Natural killer cell treated with Interleukin-12 subunit alpha and Interleukin-12 subunit beta and Interleukin-15 and Interleukin-18, amount 100 ng/mL, for 72 hours (primary cell): ENCODE measurements around the gene ADGRL3. TPM values are rescaled to one million over a fixed set of nuclear protein-coding genes. Genes with fewer than 3 reads are reported as not detected.

Source experiments
- ATAC-seq, 2 donors: fragments of 150-1000 bp; cut with Tn5 transposase in 1 of 2; sonication (Bioruptor Pico), chemical (Tn5 transposase) in 1 of 2; 2 replicates each; pipeline ENCODE4 v1.10.0; 2021
- DNase-seq: peaks from one replicate; pipeline ENCODE4 v3.0.0; 2022; ENCODE audit warnings: low spot score
- H3K27ac Mint-ChIP-seq, 2 donors: 1 replicate in 1 of 2; 2 replicates in 1 of 2; pipeline ENCODE4 v1.8.0; 2022; ENCODE audit warnings: mixed read lengths in 2 of 2, mild to moderate bottlenecking in 1 of 2, moderate library complexity in 1 of 2
- H3K27me3 Mint-ChIP-seq, 2 donors: 1 replicate in 1 of 2; 2 replicates in 1 of 2; pipeline ENCODE4 v1.8.0; 2022; ENCODE audit warnings: mixed read lengths in 2 of 2
- H3K36me3 Mint-ChIP-seq: one replicate; pipeline ENCODE4 v1.8.0; 2022; ENCODE audit warnings: mixed read lengths
- H3K4me1 Mint-ChIP-seq, 2 donors: 1 replicate in 1 of 2; 2 replicates in 1 of 2; pipeline ENCODE4 v1.8.0; 2022; ENCODE audit warnings: low read depth in 2 of 2, mixed read lengths in 2 of 2, mild to moderate bottlenecking in 1 of 2
- H3K4me3 Mint-ChIP-seq: one replicate; pipeline ENCODE4 v1.8.0; 2022; ENCODE audit warnings: mixed read lengths
- H3K9me3 Mint-ChIP-seq: 2 replicates; pipeline ENCODE4 v1.8.0; 2022; ENCODE audit warnings: mixed read lengths
- total RNA-seq, 2 donors: library from RNA; stranded (reverse); gene quantifications; one replicate each; pipeline ENCODE4 v1.2.3, GENCODE V29; 2022

The ADGRL3 gene
- total RNA-seq, 2 donors from 2014 or later, result not detected

DNA sequence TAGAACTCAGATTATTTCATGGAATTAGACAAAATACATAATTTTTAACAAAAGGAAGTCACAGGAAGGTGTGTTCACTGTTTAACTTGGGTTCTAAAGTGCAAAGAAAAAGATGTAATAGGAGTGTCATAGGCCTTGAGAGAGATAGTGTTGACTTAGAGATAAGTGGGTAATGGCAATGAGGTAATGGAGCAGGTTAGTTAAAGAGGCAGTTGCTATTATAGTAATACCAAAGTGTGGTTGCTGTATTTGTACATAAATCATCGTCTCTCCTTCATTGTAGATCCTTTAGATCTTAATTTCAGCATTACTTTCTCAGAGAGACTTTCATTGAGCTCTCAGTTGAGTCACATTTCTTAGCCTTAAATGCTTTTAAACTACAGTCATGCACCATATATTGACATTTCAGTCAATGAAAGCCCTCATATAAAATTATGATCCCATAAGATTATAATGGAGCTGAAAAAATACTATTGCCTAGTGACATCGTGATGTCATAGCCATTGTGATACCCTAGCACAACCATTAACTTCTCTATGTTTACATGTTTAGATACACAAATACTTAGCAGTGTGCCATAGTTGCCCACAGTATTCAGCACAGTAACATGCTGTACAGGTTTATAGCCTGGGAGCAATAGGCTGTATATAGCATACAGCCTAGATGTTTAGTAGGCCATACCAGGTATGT lies 245.4 kb downstream of the ADGRL3 start:
- DNase-seq, result no peak
- H3K4me1 Mint-ChIP-seq, result no peaks in the 10 kb centered on the region
- peaks cover 15% of the 10 kb centered on the region for H3K9me3 Mint-ChIP-seq
- H3K36me3 Mint-ChIP-seq, result peaks cover 4% of the 10 kb centered on the region
- H3K4me3 Mint-ChIP-seq, result no peak overlapping the region
- ATAC-seq, result no peak
- H3K27ac Mint-ChIP-seq, result no peak overlapping the region
- no peaks in the 10 kb centered on the region for H3K27me3 Mint-ChIP-seq

DNA sequence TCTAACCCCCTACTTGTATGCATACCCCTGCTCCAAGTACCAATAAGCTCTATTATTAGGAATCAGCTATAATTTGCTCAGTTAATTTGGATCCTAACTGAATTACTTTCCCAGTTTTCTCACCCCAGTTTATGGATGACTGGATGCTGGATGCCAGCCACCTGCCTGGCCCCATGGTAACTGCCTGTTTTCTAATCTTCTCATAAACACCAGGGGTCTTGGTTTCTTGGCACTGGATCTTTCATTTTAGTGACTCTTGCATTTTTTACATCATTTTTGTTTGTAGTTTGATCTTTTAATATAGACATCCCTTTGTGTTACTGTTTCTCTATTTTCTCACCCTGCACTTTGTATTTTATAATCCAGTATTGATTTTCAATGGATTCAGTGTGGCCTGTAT lies 246.8 kb downstream of the ADGRL3 start:
- peaks cover 15% of the 10 kb centered on the region for H3K9me3 Mint-ChIP-seq
- no peak overlapping the region for H3K4me3 Mint-ChIP-seq
- peaks cover 4% of the 10 kb centered on the region for H3K36me3 Mint-ChIP-seq
- H3K4me1 Mint-ChIP-seq, result no peaks in the 10 kb centered on the region
- ATAC-seq (no peak), DNase-seq (no peak)
- no peaks in the 10 kb centered on the region for H3K27me3 Mint-ChIP-seq
- H3K27ac Mint-ChIP-seq, result no peak overlapping the region

DNA sequence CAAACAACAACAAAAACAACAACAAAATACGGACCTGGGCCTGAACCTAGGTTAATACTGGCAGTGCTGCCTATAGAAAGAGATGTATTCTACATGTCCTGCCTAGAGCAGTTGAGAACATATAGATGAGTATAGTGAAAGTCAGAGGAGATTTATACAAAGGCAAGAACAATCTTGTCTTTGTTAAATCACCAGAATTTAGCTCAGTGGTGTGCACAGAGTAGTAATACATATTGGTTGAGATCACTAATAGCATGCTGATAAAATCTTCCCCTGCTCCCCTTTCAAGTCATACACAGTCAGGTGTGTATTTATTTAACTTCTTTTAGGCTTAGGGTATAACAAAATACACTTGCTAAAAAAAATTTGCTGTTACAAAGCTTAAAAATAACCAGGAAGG lies 247.8 kb downstream of the ADGRL3 start:
- Mint-ChIP-seq H3K27ac (no peak overlapping the region), H3K27me3 (no peaks in the 10 kb centered on the region), H3K4me1 (no peaks in the 10 kb centered on the region), H3K9me3 (peaks cover 13% of the 10 kb centered on the region), H3K36me3 (no peaks in the 10 kb centered on the region), H3K4me3 (no peak overlapping the region)
- DNase-seq (no peak), ATAC-seq (no peak)

DNA sequence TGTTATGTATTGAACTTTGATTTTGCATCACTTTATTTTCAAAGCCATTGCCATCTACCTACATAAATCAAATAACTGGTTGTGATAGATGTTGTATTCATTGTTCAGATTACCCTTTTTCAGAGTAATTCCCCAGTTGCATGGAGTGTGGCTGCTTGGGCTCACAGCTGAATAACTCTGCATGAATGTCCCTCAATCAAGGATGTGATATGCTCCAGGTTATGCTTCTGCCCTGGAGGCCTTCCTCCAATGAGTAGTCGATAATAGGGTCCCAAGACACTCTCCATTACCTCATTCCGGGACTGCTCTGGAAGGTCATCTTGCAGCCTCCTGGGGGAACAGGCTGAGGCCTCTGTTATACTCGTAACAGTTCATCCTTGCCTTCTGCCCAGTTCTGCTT lies 251.8 kb downstream of the ADGRL3 start:
- H3K27ac Mint-ChIP-seq, result no peak overlapping the region
- no peaks in the 10 kb centered on the region for H3K27me3 Mint-ChIP-seq
- no peaks in the 10 kb centered on the region for H3K4me1 Mint-ChIP-seq
- peaks cover 11% of the 10 kb centered on the region for H3K9me3 Mint-ChIP-seq
- ATAC-seq (no peak), DNase-seq (no peak)
- H3K4me3 Mint-ChIP-seq, result no peak overlapping the region
- H3K36me3 Mint-ChIP-seq, result no peaks in the 10 kb centered on the region

DNA sequence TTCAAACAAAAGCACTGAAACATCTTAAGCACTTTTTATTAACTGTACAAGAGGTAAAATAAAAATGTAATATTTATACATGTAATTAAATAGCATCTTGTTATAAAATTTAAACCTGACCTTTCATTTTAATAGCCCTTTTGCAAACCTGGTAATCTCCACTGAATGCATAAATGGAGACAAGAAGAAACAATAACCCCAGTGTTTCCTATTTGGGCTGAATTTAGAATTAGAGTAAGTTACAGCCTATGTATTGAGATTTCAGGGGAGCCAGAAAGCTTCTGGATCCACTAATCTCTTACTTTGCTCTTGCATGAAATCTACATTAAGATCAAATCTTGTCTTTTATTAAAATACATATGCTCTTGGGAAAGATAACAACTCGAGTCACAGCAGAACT lies 261.8 kb downstream of the ADGRL3 start:
- Mint-ChIP-seq H3K4me1 (no peaks in the 10 kb centered on the region), H3K4me3 (no peak overlapping the region), H3K27ac (no peak overlapping the region), H3K27me3 (no peaks in the 10 kb centered on the region), H3K9me3 (peaks cover 11% of the 10 kb centered on the region), H3K36me3 (no peaks in the 10 kb centered on the region)
- ATAC-seq (no peak), DNase-seq (no peak)

DNA sequence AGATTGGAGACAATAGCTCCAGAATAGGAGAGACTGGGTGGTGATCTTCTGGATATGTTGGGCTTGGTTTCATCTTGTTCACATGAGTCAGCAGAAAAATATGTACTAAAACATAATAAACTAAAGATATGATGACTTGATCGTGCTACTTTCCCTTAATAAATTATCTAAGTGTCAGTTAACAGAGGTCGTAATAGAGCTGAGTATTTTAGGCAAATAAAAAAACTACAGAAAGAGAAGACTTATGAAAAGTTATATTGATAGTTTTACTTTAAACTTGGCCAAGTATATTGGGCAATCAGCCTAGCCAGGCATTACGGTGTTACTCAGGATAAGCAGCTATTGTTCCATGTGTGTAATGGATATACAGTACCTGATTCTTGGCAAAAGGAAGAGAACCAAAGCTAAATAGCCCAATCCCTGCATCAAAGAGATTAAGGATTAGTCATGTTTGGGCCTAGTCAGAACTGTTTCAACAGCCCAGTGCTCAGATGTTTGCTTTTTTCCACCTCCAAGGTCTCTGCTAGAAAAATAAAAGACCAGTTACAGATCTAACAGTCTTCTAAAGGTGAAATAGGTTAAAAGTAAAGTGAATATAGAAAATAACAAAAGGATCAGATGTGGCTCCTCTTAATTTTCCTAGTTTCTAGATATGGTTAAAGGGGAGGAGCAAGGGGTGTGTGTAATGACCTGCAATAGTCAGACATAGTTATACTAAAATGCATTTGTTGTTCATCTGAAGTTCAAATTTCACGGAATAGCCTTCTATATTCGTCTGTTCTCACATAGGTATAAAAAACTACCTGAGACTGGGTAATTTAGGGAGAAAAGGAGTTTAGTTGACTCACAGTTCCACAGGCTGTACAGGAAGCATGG lies 262.6 kb downstream of the ADGRL3 start:
- Mint-ChIP-seq H3K27ac (no peak overlapping the region), H3K27me3 (no peaks in the 10 kb centered on the region), H3K4me3 (no peak overlapping the region), H3K36me3 (no peaks in the 10 kb centered on the region), H3K9me3 (peaks cover 14% of the 10 kb centered on the region), H3K4me1 (no peaks in the 10 kb centered on the region)
- no peak for ATAC-seq
- no peak for DNase-seq

DNA sequence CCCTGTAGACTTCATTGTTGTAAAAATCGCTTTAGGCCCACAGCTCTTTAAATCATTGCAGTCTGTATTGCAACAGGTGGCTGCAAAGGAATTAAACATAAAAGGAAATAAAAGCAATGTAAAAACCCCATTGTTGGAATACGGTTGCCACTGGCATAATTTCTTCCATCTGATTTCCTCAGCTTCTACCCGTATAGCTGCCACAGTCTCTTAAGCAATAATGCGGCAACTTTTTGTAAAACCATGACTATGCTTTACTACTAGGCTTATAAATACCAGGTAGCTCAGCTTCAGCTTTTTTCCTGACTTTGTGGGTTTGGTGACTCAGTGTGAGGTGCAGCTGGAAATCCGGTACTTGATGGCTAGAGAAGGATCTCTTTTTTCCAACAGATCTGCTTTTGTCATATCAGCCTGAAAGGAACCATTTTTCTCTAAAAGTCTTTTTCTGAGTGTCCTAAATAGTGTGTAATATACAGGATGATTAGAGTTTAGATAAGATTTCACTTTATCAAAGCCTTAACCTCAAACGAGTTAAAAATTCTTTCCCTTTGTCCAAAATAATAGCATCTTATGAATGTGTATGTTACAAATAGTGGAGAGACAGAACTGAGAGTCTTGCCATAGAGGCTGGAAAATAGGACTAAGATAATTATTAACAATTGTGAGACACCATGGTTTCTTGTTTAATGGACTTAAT lies 268.0 kb downstream of the ADGRL3 start:
- Mint-ChIP-seq H3K9me3 (peaks cover 17% of the 10 kb centered on the region), H3K27me3 (no peaks in the 10 kb centered on the region), H3K27ac (no peak overlapping the region), H3K4me3 (no peak overlapping the region), H3K4me1 (no peaks in the 10 kb centered on the region), H3K36me3 (no peaks in the 10 kb centered on the region)
- ATAC-seq (no peak), DNase-seq (no peak)

DNA sequence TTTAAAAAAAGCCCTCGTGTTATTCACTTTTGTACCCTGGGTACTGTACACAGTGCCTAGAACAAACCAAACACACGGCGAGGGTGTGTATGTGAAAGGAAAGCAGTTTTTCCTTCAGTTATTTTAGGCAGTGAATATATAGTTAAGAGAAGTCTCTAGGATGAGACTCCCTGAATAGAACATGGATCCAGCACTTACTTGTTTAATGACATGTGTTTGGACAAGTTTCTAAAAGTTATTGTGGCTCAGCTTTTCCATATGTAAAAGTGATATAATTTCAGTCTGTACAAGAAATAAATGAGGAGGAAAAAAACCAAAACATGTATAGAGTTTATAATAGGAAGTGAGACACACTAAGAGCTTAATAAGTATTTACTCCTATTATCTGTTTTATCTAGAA lies 273.2 kb downstream of the ADGRL3 start:
- no peak overlapping the region for H3K4me3 Mint-ChIP-seq
- H3K36me3 Mint-ChIP-seq, result no peaks in the 10 kb centered on the region
- DNase-seq, result no peak
- no peak for ATAC-seq
- no peaks in the 10 kb centered on the region for H3K27me3 Mint-ChIP-seq
- peaks cover 11% of the 10 kb centered on the region for H3K9me3 Mint-ChIP-seq
- H3K4me1 Mint-ChIP-seq, result no peaks in the 10 kb centered on the region
- H3K27ac Mint-ChIP-seq, result no peak overlapping the region

DNA sequence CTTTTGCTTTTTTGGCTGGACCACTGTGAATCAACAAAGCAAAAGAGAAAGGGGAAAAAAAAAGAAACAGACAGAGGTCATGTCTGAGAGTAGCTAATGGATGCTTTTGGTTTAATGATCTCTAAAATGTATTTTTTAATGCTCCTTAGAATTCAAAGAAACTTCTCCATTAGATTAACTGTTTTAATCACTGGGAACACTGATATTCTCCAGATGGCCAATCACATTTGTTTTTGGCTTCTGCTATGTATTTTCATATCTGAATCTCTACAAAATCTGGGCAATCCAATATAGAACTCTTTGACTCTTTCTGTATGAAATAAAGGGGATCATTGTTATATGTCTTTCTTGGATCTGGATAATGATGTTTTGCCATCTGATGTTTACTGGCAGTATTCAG lies 278.2 kb downstream of the ADGRL3 start:
- no peaks in the 10 kb centered on the region for H3K4me1 Mint-ChIP-seq
- DNase-seq, result no peak
- no peak overlapping the region for H3K27ac Mint-ChIP-seq
- no peak for ATAC-seq
- peaks cover 4% of the 10 kb centered on the region for H3K9me3 Mint-ChIP-seq
- H3K4me3 Mint-ChIP-seq, result no peak overlapping the region
- no peaks in the 10 kb centered on the region for H3K36me3 Mint-ChIP-seq
- no peaks in the 10 kb centered on the region for H3K27me3 Mint-ChIP-seq

DNA sequence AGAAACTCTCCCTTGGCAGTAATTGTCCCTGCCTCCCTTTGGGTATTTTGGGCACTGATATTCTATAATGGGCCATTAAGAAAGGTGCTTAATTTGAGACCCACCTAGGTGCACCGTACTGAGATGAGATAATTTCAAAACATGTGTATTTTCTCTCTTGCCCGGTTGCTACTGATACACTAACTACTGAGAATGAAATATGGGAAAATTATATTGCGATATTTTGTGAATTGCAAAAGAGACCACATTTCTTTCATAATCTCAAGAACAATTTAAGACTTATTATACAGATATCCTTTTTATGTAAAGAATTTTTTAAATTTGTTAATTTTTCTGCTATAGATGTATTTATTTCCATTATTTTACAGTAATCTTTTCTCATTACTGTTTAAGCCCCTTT lies 284.9 kb downstream of the ADGRL3 start:
- no peak overlapping the region for H3K27ac Mint-ChIP-seq

DNA sequence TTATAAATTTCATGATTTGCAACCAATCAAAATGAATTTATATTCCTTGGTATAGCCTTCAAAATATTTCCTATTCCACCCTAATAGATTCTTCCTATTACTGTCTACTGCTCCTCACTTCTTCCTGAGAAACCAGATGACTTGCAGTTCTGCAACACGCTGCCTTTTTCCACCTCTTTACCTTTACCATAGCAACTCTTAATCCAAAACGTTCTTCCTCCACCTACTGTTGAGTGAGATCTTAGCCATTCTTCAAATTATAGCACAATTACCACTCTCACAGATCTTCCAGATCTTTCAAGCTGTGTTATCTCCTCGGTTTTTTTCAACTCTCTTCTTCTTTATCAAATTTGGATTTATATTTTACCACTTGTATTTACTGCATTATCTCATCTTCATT lies 289.8 kb downstream of the ADGRL3 start:
- no peaks in the 10 kb centered on the region for H3K36me3 Mint-ChIP-seq
- ATAC-seq (no peak), DNase-seq (no peak)
- H3K9me3 Mint-ChIP-seq, result peaks cover 21% of the 10 kb centered on the region
- no peaks in the 10 kb centered on the region for H3K27me3 Mint-ChIP-seq
- no peaks in the 10 kb centered on the region for H3K4me1 Mint-ChIP-seq
- no peak overlapping the region for H3K4me3 Mint-ChIP-seq
- H3K27ac Mint-ChIP-seq, result no peak overlapping the region

More for the DNA sequence above, 284.9 kb downstream of the ADGRL3 start:
- ATAC-seq, result no peak
- H3K9me3 Mint-ChIP-seq, result peaks cover 16% of the 10 kb centered on the region
- no peaks in the 10 kb centered on the region for H3K27me3 Mint-ChIP-seq
- no peaks in the 10 kb centered on the region for H3K36me3 Mint-ChIP-seq
- no peaks in the 10 kb centered on the region for H3K4me1 Mint-ChIP-seq
- no peak overlapping the region for H3K4me3 Mint-ChIP-seq
- no peak for DNase-seq

DNA sequence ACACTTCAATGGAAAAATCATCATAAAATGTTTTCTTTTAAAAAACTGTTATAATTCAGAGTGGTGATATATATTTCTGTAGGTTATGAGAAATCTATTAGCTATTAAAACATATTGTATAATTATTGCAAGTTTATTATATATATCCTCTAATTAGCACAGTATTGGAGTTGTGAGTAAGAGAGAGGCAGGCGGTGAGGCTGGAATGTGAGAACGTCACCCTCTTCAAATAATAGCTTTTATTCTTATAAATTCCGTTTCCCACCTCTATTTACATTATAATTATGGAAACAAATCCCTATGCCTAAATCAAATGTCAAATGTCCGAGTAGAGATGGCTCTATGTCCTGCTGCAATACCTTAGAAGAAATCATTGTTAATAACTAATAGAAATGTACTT lies 292.9 kb downstream of the ADGRL3 start:
- no peak for DNase-seq
- Mint-ChIP-seq H3K4me3 (no peak overlapping the region), H3K27me3 (no peaks in the 10 kb centered on the region), H3K9me3 (peaks cover 16% of the 10 kb centered on the region), H3K27ac (no peak overlapping the region), H3K36me3 (no peaks in the 10 kb centered on the region), H3K4me1 (no peaks in the 10 kb centered on the region)
- no peak for ATAC-seq

DNA sequence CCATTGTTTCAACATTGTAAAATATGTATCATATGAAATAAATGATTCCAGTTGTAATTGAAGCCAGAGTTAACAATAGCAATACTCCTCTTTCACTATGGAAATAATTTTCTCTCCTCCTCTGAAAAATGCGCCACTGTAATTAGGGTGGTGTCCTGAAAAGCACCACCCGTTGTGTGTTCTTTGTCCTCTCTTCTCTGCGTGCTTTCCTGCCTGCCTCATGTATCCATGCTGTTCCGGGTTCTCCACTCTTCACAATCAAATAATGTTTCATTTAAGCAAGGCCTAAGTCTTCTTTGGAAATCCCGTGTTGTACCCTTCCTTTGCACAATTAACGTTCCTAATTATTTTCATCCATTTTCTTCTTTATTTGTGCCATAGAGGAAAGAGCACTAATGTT lies 293.3 kb downstream of the ADGRL3 start:
- no peak for DNase-seq
- H3K27me3 Mint-ChIP-seq, result no peaks in the 10 kb centered on the region
- no peaks in the 10 kb centered on the region for H3K36me3 Mint-ChIP-seq
- no peak for ATAC-seq
- H3K4me1 Mint-ChIP-seq, result no peaks in the 10 kb centered on the region
- no peak overlapping the region for H3K4me3 Mint-ChIP-seq
- H3K9me3 Mint-ChIP-seq, result peaks cover 14% of the 10 kb centered on the region
- H3K27ac Mint-ChIP-seq, result no peak overlapping the region

DNA sequence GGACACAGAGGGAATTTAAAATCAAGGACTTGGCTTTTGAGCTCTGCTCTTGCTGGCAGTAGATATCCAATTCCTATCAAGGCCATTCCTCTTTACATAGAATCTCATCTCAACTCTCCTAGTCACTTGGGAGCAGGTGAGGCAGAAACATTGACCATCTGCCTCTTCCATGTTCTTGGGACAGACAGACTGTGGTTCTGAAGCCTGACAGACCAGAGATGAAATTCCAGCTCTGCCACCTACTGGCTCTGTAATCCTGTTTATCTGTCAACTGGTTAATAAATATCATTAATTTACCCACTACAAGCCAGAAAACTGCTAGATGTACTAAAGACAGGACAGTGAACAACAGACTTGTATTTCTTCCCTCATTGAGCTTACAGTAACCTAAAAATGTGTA lies 300.8 kb downstream of the ADGRL3 start:
- no peaks in the 10 kb centered on the region for H3K4me1 Mint-ChIP-seq
- no peaks in the 10 kb centered on the region for H3K27me3 Mint-ChIP-seq
- no peak overlapping the region for H3K27ac Mint-ChIP-seq

More for the DNA sequence above, 300.8 kb downstream of the ADGRL3 start:
- ATAC-seq, result no peak
- Mint-ChIP-seq H3K36me3 (no peaks in the 10 kb centered on the region), H3K4me3 (no peak overlapping the region), H3K9me3 (peaks cover 6% of the 10 kb centered on the region)
- DNase-seq, result no peak
